Neural crest cell (in vitro differentiated cells): ENCODE data around the gene HSD17B2. TPM values are rescaled to one million over a fixed set of nuclear protein-coding genes. Genes with fewer than 3 reads are reported as not detected.

Experiments used
- DNase-seq: peaks from one replicate; pipeline ENCODE4 v3.0.0; 2021; ENCODE audit warnings: low read depth, mixed read lengths, low spot score
- H3K27ac Mint-ChIP-seq: one replicate; pipeline ENCODE4 v1.8.0; 2021; ENCODE audit warnings: mild to moderate bottlenecking, mixed read lengths; ENCODE audit not compliant: unreplicated experiment
- H3K27me3 Mint-ChIP-seq: 2 replicates; pipeline ENCODE4 v1.8.0; 2021; ENCODE audit warnings: low read depth, mild to moderate bottlenecking, mixed read lengths
- H3K36me3 Mint-ChIP-seq: 2 replicates; pipeline ENCODE4 v1.8.0; 2021; ENCODE audit warnings: low read depth, mild to moderate bottlenecking, mixed read lengths
- H3K4me1 Mint-ChIP-seq: 2 replicates; pipeline ENCODE4 v1.8.0; 2021; ENCODE audit warnings: mixed read lengths
- H3K4me3 Mint-ChIP-seq: one replicate; pipeline ENCODE4 v1.8.0; 2021; ENCODE audit warnings: mild to moderate bottlenecking, mixed read lengths
- H3K9me3 Mint-ChIP-seq: 2 replicates; pipeline ENCODE4 v1.8.0; 2021; ENCODE audit warnings: mixed read lengths
- CTCF ChIP-seq: fragments of 200-600 bp; sonication (generic); conservative IDR thresholded peaks from 2 replicates; pipeline ENCODE4 v1.5.0; 2021; ENCODE audit warnings: antibody characterized with exemption, mild to moderate bottlenecking
- total RNA-seq: library from RNA; stranded (reverse); gene quantifications from 2 replicates; pipeline ENCODE4 v1.2.1, GENCODE V29; 2021

The HSD17B2 gene
- total RNA-seq, 1 donor from 2014 or later: not detected

GRCh38 chr16:82061861-82062525 lies 26.9 kb downstream of the HSD17B2 start:
- no peak overlapping the region for H3K4me3 Mint-ChIP-seq
- no peak overlapping the region for H3K27ac Mint-ChIP-seq
- peak; percentile 47 for TF ChIP-seq CTCF
- peaks cover 5% of the 10 kb centered on the region for H3K4me1 Mint-ChIP-seq
- no peaks in the 10 kb centered on the region for H3K27me3 Mint-ChIP-seq
- no peak for DNase-seq
- no peaks in the 10 kb centered on the region for H3K36me3 Mint-ChIP-seq
- peaks cover 3% of the 10 kb centered on the region for H3K9me3 Mint-ChIP-seq

- no peak for DNase-seq
- Mint-ChIP-seq H3K4me1 (peaks cover 5% of the 10 kb centered on the region), H3K4me3 (no peak overlapping the region), H3K9me3 (peaks cover 3% of the 10 kb centered on the region), H3K27me3 (peaks cover under 1% of the 10 kb centered on the region), H3K36me3 (no peaks in the 10 kb centered on the region), H3K27ac (no peak overlapping the region)
- no peak for TF ChIP-seq CTCF
Observed at GRCh38 chr16:82062645-82063058, 27.6 kb downstream of the HSD17B2 start.

- Mint-ChIP-seq H3K4me1 (peaks cover 5% of the 10 kb centered on the region), H3K36me3 (no peaks in the 10 kb centered on the region), H3K27me3 (peaks cover 6% of the 10 kb centered on the region), H3K27ac (peak overlapping the region; percentile 4), H3K9me3 (peaks cover 3% of the 10 kb centered on the region), H3K4me3 (no peak overlapping the region)
- no peak for TF ChIP-seq CTCF
- no peak for DNase-seq
Observed at GRCh38 chr16:82063456-82064082, 28.5 kb downstream of the HSD17B2 start.

- no peak for DNase-seq
- H3K27ac Mint-ChIP-seq: no peak overlapping the region
- H3K27me3 Mint-ChIP-seq: peaks cover 8% of the 10 kb centered on the region
- no peak overlapping the region for H3K4me3 Mint-ChIP-seq
- no peaks in the 10 kb centered on the region for H3K36me3 Mint-ChIP-seq
- no peaks in the 10 kb centered on the region for H3K4me1 Mint-ChIP-seq
- TF ChIP-seq CTCF: no peak
- peaks cover 6% of the 10 kb centered on the region for H3K9me3 Mint-ChIP-seq
Observed at GRCh38 chr16:82067042-82067803, 32.2 kb downstream of the HSD17B2 start.

- DNase-seq: no peak
- no peaks in the 10 kb centered on the region for H3K36me3 Mint-ChIP-seq
- H3K27ac Mint-ChIP-seq: no peak overlapping the region
- TF ChIP-seq CTCF: no peak
- no peaks in the 10 kb centered on the region for H3K4me1 Mint-ChIP-seq
- peaks cover 6% of the 10 kb centered on the region for H3K9me3 Mint-ChIP-seq
- no peak overlapping the region for H3K4me3 Mint-ChIP-seq
- peaks cover 8% of the 10 kb centered on the region for H3K27me3 Mint-ChIP-seq
Observed at GRCh38 chr16:82067804-82068325, 32.8 kb downstream of the HSD17B2 start.
